Common myeloid progenitor, CD34-positive (primary cell): ENCODE data around the gene SAMD8.
"Not testable (repeated sequence)": the region's sequence is repeated elsewhere in the genome, so short reads cannot be mapped to it uniquely, and the experiment has no call there.

Source experiments
- CTCF ChIA-PET: fragments of 350-600 bp; sonication (Branson Sonifier 250); formaldehyde crosslinking; loops from one replicate; lab custom pipeline; 2021; ENCODE audit warnings: antibody characterized with exemption; lab: Charles Lee
- POLR2A ChIA-PET: fragments of 350-600 bp; sonication (Branson Sonifier 250); formaldehyde crosslinking; loops from one replicate; lab custom pipeline; 2021; ENCODE audit warnings: antibody characterized with exemption; lab: Charles Lee
- DNase-seq, 3 donors: peaks; one replicate each; pipeline versions ENCODE4 v3.0.0 to v3.0.0-alpha.2; 2013
- H3K27ac ChIP-seq, 2 experiments: 1 replicate in 1 of 2; 2 replicates in 1 of 2; pipeline ENCODE4 v1.7.0; 2013; ENCODE audit warnings: inconsistent platforms in 2 of 2, low read length in 2 of 2, mild to moderate bottlenecking in 2 of 2, low read depth in 1 of 2, moderate library complexity in 1 of 2; ENCODE audit not compliant: severe bottlenecking in 2 of 2, insufficient read depth in 1 of 2, poor library complexity in 1 of 2
- H3K27me3 ChIP-seq, 5 experiments: replicated peaks in 2 of 5; 1 replicate in 3 of 5; 2 replicates in 2 of 5; pipeline versions ENCODE4 v1.6.1 to v1.7.0; 2013; ENCODE audit warnings: low read length in 4 of 5, mild to moderate bottlenecking in 2 of 5, moderate library complexity in 2 of 5, inconsistent platforms in 1 of 5; ENCODE audit not compliant: insufficient read depth in 5 of 5, control insufficient read depth in 4 of 5
- H3K36me3 ChIP-seq, 4 experiments: 1 replicate in 2 of 4; 2 replicates in 2 of 4; pipeline versions ENCODE4 v1.6.1 to v1.7.0; 2013; ENCODE audit warnings: low read length in 3 of 4, control low read depth in 1 of 4, mild to moderate bottlenecking in 1 of 4; ENCODE audit not compliant: control insufficient read depth in 4 of 4, insufficient read depth in 4 of 4
- H3K4me1 ChIP-seq, 4 experiments: 1 replicate in 3 of 4; 2 replicates in 1 of 4; pipeline versions ENCODE4 v1.6.1 to v1.7.1; 2013; ENCODE audit warnings: low read length in 3 of 4, mild to moderate bottlenecking in 3 of 4, control low read depth in 1 of 4, inconsistent platforms in 1 of 4, moderate library complexity in 1 of 4; ENCODE audit not compliant: control insufficient read depth in 4 of 4, insufficient read depth in 4 of 4; ENCODE audit errors: control extremely low read depth in 1 of 4
- H3K4me3 ChIP-seq, 7 experiments: 1 replicate in 4 of 7; 2 replicates in 3 of 7; pipeline versions ENCODE4 v1.5.1 to v1.7.0; 2013; ENCODE audit warnings: mild to moderate bottlenecking in 7 of 7, low read length in 6 of 7, moderate library complexity in 6 of 7, inconsistent platforms in 2 of 7, low read depth in 2 of 7, control low read depth in 1 of 7; ENCODE audit not compliant: insufficient read depth in 4 of 7, control insufficient read depth in 1 of 7; ENCODE audit errors: extremely low read depth in 1 of 7
- H3K9me3 ChIP-seq, 5 experiments: 1 replicate in 4 of 5; 2 replicates in 1 of 5; pipeline versions ENCODE4 v1.6.1 to v1.7.1; 2013; ENCODE audit warnings: low read length in 4 of 5, mild to moderate bottlenecking in 2 of 5, inconsistent platforms in 1 of 5, low read depth in 1 of 5, moderate library complexity in 1 of 5; ENCODE audit not compliant: control insufficient read depth in 4 of 5, insufficient read depth in 2 of 5; ENCODE audit errors: control extremely low read depth in 1 of 5
- WGBS: methylation state at CpG from one replicate; pipeline ENCODE4 v1.1.5; 2013; ENCODE audit not compliant: insufficient coverage; 5-methylcytosine and 5-hydroxymethylcytosine counted together

The SAMD8 gene

GRCh38 chr10:75206638-75207037 is 95.2 kb downstream of the SAMD8 start:
- 95% methylated on average over 10 of the region's 14 CpGs for WGBS
- H3K27me3 ChIP-seq, DNase-seq, H3K9me3 ChIP-seq, H3K36me3 ChIP-seq, POLR2A ChIA-PET, H3K4me3 ChIP-seq, H3K27ac ChIP-seq: not testable (repeated sequence)
- CTCF ChIA-PET: interaction anchor here (1.0 to 2.8 kb wide), 3 partner anchors 9 to 24 kb away, joined by 4 to 9 read pairs (median 5); no protein-coding TSS in a partner anchor
- peaks cover 2 to 15% (median 8%) of the 10 kb centered on the region in 4 experiments for H3K4me1 ChIP-seq

- POLR2A ChIA-PET: interaction anchor here (0.6 to 0.7 kb wide), 2 partner anchors 15 to 96 kb away, joined by 3 read pairs; partner anchors contain the start of gene SAMD8
- CTCF ChIA-PET: interaction anchor here (1.0 to 2.8 kb wide), 3 partner anchors 10 to 23 kb away, joined by 3 to 9 read pairs (median 5); no protein-coding TSS in a partner anchor
- Histone ChIP-seq H3K27me3 (no peaks in the 10 kb centered on the region), H3K27ac (no peak overlapping the region), H3K36me3 (peaks cover 0 to under 1% (median 0%) of the 10 kb centered on the region in 4 experiments), H3K9me3 (no peaks in the 10 kb centered on the region), H3K4me3 (no peak overlapping the region), H3K4me1 (peaks cover 8 to 21% (median 15%) of the 10 kb centered on the region in 4 experiments)
- WGBS: 85% methylated on average over 10 of the region's 13 CpGs
- no peak for DNase-seq
These were observed 95.8 kb downstream of the SAMD8 start for GRCh38 chr10:75207079-75207856.

GRCh38 chr10:75207857-75208144 is 96.3 kb downstream of the SAMD8 start:
- Histone ChIP-seq H3K4me1 (peaks cover 8 to 23% (median 17%) of the 10 kb centered on the region in 4 experiments), H3K4me3 (no peak overlapping the region), H3K36me3 (peaks cover 0 to 4% (median 1%) of the 10 kb centered on the region in 4 experiments), H3K27me3 (no peaks in the 10 kb centered on the region), H3K9me3 (no peaks in the 10 kb centered on the region), H3K27ac (no peak overlapping the region)
- ChIA-PET POLR2A (interaction anchor here (0.7 kb wide), 1 partner anchor 97 kb away, joined by 3 read pairs; the partner anchor contains the start of gene SAMD8), CTCF (interaction anchor here (1.2 to 2.8 kb wide), 3 partner anchors 8 to 18 kb away, joined by 3 to 9 read pairs (median 3); no protein-coding TSS in a partner anchor)
- no peak for DNase-seq
- WGBS: no CpG with 5 or more reads among the region's 1 CpG

- ChIA-PET CTCF (interaction anchor here (1.2 to 2.8 kb wide), 3 partner anchors 9 to 18 kb away, joined by 3 to 9 read pairs (median 3); no protein-coding TSS in a partner anchor), POLR2A (interaction anchor here (0.7 kb wide), 1 partner anchor 97 kb away, joined by 3 read pairs; the partner anchor contains the start of gene SAMD8)
- H3K9me3 ChIP-seq: no peaks in the 10 kb centered on the region
- H3K27me3 ChIP-seq: no peaks in the 10 kb centered on the region
- peaks cover 0 to 5% (median 2%) of the 10 kb centered on the region in 4 experiments for H3K36me3 ChIP-seq
- DNase-seq: no peak
- peaks cover 8 to 23% (median 17%) of the 10 kb centered on the region in 4 experiments for H3K4me1 ChIP-seq
- no peak overlapping the region for H3K27ac ChIP-seq
- H3K4me3 ChIP-seq: no peak overlapping the region
- 100% methylated on average over 2 of the region's 4 CpGs for whole genome bisulfite sequencing
These were observed 96.7 kb downstream of the SAMD8 start for GRCh38 chr10:75208181-75208580.

- ChIA-PET CTCF (interaction anchor here (0.7 to 3.4 kb wide), 10 partner anchors 10 to 111 kb away, joined by 3 to 21 read pairs (median 4); partner anchors contain the start of gene COMTD1), POLR2A (interaction anchor here (0.6 to 2.1 kb wide), 5 partner anchors 9 to 60 kb away, joined by 3 to 8 read pairs (median 4); no protein-coding TSS in a partner anchor)
- H3K4me3 ChIP-seq: peak overlapping the region; percentile 72 to 98 (median 96)
- peaks cover 8 to 23% (median 17%) of the 10 kb centered on the region in 4 experiments for H3K4me1 ChIP-seq
- DNase-seq: peak in 1 of 3 donors; percentile 6
- WGBS: 75% methylated on average over 6 of the region's 16 CpGs
- no peaks in the 10 kb centered on the region for H3K27me3 ChIP-seq
- H3K27ac ChIP-seq: peak overlapping the region; percentile 93 to 95
- H3K36me3 ChIP-seq: peaks cover 0 to 14% (median 6%) of the 10 kb centered on the region in 4 experiments
- no peaks in the 10 kb centered on the region for H3K9me3 ChIP-seq
These were observed 97.8 kb downstream of the SAMD8 start for GRCh38 chr10:75209086-75209920.

- POLR2A ChIA-PET: interaction anchor here (0.6 to 2.1 kb wide), 4 partner anchors 10 to 99 kb away, joined by 3 to 8 read pairs (median 4); partner anchors contain the start of gene SAMD8
- Histone ChIP-seq H3K4me1 (peaks cover 8 to 23% (median 17%) of the 10 kb centered on the region in 4 experiments), H3K36me3 (peaks cover 0 to 19% (median 10%) of the 10 kb centered on the region in 4 experiments), H3K9me3 (no peaks in the 10 kb centered on the region), H3K27ac (peak overlapping the region; percentile 93 to 95), H3K4me3 (peak overlapping the region; percentile 72 to 98 (median 96)), H3K27me3 (no peaks in the 10 kb centered on the region)
- peak; percentile 76 to 90 (median 88) for DNase-seq
- CTCF ChIA-PET: interaction anchor here (0.8 to 3.4 kb wide), 9 partner anchors 12 to 112 kb away, joined by 3 to 21 read pairs (median 5); partner anchors contain the start of gene COMTD1
- 0% methylated on average over 19 of the region's 19 CpGs for WGBS
These were observed 98.4 kb downstream of the SAMD8 start for GRCh38 chr10:75209921-75210281.
